Hematopoietic multipotent progenitor cell treated with erythropoietin and hydrocortisone succinate and interleukin-3 and kit ligand, for 6 days (in vitro differentiated cells): ENCODE results near the gene OBSCN.
A peak's percentile ranks its signal among the peaks of the same experiment; 100 is the strongest.
"Not testable (repeated sequence)": the region's sequence is repeated elsewhere in the genome, so short reads cannot be mapped to it uniquely, and the experiment has no call there.

Source experiments
- DNase-seq: peaks from one replicate; pipeline ENCODE4 v3.0.0-alpha.2; 2015

The OBSCN gene

DNA sequence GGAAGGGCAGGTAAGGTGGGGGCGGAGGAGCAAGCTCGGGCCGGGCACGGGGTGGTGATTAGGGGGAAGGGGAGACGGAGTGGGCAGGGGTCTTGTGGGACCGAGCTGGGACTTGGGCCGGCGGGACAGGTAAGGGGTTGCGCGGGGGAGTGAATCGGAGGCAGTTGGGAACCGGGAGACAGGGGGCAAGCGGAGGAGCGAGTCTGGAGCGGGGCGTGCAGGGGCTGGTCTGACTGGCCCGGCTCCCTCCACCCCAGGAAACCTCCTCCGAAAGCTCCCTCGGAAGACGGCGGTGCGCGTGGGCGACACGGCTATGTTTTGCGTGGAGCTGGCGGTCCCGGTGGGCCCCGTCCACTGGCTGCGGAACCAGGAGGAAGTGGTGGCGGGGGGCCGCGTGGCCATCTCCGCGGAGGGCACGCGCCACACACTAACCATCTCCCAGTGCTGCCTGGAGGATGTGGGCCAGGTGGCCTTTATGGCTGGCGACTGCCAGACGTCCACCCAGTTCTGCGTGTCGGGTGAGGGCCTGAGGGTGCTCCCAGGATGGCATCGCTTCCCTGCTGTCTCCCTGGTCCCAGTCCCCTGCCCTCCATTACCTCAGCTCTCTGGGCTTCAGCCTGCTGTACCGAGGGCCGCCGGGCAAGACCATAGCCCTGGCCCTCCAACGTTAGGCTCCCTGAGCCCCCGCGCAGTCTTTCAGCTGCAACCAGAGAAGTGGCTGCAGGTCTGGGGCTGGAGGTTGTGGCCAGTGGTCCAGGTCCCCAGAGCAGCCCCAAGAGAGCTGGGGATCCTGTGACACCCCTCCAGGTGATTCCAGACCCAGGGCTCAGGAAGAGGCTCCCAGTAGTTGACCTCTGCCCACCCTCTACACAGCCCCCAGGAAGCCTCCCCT lies 6.3 kb downstream of the OBSCN start:
- peak; percentile 15 for DNase-seq

DNA sequence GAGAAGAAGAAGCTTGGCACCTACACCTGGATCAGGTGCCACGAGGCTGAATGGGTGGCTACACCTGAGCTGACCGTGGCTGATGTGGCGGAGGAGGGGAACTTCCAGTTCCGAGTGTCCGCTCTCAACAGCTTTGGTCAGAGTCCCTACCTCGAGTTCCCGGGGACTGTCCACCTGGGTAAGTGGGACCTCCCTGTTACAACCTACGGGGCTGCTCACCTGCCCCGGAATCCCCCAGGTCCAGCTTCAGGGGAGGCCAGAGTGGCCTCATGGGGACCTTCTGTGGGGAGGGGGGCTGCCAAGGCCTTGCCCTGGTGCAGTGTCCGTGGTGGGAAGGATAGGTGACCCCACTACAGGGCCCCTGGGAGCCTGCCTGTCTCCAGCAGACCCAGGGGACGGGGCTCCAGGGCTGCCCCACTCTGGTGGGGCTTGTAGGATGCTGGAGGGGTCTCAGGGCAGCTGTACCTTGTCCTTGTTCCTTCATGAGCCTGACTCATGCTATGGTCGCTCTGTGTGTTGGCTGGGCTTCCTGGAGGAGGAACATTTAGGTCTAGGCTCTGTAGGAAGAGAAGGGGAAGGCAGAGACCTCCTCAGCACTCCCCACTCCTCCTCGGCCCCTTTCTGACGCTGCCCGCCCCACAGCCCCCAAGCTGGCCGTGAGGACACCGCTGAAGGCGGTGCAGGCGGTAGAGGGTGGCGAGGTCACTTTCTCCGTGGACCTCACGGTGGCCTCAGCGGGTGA lies 7.2 kb downstream of the OBSCN start:
- DNase-seq = no peak

DNA sequence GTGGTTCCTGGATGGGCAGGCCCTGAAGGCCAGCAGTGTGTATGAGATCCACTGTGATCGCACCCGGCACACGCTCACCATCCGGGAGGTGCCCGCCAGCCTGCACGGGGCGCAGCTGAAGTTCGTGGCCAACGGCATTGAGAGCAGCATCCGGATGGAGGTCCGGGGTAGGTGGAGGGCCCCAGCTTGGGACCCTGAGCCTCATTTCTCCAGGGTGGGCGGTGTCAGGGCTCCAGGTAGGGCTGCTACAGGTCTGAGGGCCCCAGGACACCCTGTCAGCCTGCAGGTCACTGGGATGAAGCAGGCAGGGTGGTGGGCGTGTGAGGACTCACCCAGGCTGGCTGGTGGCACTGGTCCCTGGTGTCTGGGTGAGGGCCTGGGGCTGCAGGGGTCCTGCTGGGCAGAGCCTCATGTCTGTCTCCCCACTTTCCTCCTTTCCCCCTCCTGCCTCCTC lies 7.8 kb downstream of the OBSCN start:
- DNase-seq = no peak

DNA sequence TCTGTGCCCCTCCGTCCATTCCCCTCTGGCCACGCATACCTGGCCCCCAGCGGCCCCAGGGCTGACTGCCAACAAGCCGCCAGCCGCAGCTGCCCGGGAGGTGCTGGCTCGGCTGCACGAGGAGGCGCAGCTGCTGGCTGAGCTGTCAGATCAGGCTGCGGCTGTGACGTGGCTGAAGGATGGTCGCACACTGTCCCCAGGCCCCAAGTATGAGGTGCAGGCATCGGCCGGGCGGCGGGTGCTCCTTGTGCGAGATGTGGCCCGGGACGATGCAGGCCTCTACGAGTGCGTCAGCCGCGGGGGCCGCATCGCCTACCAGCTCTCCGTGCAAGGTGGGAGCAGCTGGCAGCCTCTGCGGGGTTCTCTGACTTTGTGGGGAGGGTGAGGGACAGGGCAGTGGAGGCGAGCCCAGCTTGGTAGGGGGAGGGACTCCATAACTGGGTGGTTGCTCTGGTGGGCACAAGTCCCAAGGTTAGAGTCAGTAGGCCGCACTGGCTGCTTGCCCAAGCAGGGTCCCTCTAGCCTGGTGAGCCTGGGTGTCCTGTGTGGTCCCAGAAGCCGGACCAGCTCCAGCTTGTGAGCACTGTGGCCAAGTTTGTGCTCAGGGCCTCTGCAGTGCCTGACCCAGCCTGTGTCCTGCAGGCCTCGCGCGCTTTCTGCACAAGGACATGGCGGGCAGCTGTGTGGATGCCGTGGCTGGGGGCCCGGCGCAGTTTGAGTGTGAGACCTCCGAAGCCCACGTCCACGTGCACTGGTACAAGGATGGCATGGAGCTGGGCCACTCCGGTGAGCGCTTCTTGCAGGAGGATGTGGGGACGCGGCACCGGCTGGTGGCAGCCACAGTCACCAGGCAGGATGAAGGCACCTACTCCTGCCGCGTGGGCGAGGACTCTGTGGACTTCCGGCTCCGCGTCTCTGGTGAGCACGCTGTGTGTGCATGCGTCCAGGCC lies 8.8 kb downstream of the OBSCN start:
- no peak for DNase-seq

DNA sequence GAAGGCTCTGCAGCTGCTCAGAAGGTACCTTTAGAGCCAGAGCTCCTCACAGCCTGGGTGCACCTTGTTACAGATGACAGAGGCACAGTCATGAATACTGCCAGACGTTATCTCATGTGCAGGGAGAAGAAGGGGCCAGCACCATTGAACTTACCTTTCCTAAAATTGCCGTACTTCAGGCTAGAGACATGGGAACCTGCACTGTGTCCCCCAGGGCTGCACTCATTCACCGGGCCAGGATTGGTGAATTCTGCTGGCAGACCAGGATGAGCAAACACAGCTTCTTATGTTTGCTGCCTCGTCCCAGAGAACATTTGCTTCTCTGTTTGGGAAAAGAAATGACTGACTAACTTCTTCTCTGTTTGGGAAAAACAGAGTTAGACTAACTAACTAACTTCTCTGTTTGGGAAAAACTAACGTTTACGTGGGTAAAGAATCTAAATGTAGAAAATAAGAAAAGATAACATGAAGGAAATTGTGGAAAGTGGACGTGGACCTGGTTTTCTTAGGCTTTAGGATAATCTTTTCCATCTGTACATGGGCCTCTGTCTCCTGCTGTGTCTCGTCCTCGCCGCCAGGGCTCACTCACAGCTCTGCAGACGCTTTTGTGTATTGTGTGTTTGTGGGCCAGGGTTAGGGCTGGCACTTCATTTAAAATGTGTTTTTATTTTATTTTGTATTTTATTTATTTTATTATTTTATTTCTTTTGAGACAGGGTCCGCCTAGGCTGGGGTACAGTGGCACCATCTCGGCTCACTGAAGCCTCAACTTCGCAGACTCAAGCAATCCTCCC lies 9.9 kb downstream of the OBSCN start:
- DNase-seq = no peak

DNA sequence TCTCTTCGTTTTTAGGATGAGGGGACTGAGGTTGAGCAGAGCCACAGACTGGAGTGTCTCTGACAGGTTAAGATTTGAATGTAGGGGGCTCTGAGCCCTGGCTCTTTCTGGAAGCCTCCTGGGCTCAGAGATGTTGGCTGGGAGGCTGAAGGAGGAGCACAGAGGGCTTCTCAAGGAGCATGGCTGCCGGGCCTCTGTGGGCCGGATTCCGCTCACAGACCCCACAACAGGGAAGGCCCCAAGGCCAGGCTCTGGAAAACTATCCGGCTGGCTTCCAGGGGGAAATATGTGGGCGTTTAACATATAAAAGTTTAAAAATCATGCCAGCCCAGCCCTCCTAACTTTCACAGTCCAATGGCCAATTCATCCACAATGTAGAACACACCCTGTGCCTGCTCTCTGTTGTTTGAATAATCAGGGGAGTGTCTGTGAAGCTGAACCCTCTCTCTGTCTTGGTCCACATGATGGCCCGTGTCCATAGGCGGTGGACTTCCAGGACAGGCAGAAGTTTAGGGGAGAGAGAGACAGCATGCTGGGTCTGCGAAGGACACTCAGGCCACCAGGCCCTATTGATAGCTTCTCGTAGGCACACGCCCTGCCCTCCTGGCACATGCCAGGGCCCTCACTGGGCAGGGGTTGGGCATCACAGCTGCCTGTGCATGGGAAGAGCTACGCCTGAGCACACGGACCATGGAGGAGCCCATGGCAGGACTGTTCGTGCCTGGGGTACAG lies 10.8 kb downstream of the OBSCN start:
- DNase-seq = no peak

DNA sequence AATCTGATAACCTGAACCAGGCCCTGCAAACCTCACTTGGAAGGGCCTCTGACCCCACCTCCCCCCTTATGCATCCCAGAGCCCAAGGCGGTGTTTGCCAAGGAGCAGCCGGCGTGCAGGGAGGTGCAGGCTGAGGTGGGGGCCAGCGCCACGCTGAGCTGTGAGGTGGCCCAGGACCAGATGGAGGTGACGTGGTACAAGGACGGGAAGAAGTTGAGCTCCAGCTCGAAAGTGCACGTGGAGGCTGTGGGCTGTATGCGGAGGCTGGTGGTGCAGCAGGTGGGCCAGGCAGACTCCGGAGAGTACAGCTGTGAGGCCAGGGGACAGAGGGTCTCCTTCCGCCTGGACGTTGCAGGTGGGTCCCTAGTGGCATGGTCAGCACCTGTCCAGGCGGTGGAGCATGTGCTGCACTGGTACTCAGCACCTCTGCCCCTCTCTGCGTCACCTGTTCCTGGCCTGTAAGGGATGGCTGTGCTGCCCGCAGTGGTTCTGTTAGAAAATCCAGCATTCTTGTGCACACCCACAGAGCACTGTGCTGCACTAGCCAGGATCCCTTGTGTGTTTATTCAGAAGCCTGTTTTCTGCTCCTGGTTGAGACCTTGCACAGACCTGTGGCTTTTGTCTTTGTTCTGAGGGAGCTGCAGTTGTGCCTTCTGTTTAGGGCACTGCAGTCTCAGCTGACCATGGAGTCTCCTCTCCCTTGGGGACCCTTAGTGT lies 11.6 kb downstream of the OBSCN start:
- DNase-seq = no peak

DNA sequence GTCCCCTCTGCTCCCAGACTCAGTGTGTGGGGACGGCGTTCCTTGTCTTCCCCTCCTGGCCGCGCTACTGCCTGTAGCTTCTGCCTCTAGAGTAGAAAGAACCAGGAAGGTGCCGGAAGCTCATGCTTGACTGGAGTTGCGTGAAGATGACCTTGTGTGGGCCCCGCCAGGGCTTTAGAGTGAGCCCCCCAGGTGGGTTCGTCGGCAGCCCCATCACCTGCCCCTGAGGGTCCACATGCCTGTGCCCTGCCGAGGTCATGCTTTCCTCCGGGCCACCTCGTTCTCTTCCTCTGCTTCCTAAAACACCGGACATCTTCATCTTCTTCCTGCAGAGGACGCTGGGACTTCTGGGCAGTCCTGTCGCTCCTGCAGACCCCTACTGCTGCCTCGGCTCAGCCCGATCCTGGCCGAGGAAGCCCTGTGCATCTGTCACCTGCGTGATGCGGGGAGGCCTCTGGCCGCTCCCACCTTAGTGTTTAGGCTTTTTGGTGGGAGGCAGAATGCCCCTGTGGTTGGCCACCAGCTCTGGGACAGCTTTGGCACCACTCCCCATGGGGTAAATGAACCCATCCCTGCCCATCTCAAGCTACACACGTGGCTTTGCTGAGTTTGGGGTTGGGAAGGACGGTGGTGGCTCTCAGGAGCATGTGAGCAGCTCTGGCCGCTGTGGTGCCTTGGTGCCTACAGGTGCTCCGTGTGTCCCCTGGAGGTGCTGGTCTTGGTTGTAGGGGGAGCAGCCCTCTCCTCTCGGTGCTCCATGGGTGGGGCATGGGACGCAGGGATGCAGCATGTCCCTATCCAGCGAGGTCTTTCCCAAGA lies 12.3 kb downstream of the OBSCN start:
- no peak for DNase-seq

DNA sequence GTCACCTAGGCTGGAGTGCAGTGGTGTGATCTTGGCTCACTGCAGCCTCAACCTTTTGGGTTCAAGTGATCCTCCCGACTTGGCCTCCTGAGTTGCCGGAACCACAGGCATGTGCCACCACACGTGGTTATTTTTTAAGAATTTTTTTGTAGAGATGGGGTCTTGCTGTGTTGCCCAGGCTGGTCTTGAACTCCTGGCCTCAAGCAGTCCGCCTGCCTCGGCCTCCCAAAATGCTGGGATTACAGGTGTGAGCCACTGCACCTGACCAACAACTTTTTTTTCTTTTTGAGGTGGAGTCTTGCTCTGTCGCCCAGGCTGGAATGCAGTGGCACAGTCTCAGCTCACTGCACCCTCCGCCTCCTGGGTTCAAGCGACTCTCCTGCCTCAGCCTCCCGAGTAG lies 13.3 kb downstream of the OBSCN start:
- not testable (repeated sequence) for DNase-seq

DNA sequence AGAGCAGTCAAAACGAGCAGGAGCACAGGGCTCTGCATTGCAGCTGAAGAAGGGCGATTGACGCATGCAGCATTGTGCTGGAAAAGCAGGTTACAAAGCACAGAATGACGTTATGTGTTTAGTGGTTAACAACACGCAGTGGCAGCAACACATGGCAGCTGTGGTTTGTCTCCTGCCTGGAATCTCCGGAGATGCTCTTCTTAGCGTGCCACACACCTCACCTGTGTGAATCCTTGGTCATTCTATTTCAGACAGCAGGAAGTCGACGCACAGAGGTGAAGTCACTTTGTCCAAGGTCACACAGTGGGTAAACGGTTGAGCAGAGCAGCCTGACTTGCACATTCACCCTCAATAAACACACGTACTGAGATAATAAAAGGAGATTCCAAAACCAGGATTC lies 14.7 kb downstream of the OBSCN start:
- no peak for DNase-seq

DNA sequence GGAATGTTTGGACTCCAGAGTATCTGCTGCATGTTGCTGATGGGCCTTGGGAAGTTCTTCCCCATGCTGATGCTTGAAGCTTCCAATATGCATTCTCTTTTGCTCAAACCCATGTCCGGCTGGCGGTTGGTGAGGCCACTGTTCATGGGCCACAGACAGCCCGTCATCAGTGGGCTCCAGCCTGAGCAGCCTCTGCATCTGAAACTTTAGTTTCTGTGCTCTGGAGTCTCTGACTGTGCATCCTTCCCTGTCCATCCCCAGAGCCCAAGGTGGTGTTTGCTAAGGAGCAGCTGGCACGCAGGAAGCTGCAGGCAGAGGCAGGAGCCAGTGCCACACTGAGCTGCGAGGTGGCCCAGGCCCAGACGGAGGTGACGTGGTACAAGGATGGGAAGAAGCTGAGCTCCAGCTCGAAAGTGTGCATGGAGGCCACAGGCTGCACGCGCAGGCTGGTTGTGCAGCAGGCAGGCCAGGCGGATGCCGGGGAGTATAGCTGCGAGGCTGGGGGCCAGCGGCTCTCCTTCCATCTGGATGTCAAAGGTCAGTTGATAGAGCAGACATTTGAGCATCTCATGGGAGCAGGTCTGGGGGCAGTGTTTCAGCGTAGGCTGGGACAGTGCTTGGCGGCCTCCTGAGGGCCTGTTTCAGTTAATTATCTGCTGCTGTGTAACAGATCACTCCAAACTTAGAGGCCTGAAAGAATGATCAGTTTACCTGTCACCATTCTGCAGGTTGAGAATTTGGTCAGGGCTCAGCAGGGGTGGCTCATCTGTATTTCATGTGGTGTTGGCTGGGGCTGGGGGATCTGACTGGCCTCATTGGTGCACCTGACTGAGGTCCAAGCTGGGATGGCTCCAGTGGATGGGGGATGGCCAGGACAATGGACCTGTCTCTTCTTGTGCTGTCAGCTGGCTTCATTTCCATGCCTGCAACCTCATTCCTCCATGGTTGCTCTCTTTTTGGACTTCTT lies 16.6 kb downstream of the OBSCN start:
- DNase-seq = no peak

DNA sequence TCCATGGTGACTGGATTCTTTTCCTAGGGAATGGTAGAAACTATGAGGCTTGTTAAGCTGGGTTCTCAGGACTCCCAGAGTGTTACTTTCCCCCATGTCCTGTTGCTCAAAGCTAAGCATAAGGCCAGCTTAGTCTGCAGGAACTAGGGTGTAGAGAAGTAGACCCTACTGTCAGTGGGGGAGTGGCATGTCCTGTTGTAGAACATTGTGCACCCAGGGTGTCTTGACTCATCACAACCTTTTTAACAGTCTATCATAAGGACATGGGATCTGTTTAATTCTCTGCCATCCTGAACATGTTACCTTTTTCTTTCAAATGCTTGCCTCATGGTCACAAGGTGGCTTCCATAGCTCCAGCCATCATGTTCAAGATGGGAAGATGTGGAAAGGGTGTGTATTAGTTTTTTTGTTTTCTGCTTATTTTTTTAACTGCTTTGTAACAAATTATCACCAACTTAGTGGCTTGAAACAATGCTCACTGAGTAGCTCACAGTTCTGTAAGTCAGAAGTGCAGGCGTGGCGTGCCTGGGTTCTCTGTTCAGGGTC lies 17.4 kb downstream of the OBSCN start:
- no peak for DNase-seq

DNA sequence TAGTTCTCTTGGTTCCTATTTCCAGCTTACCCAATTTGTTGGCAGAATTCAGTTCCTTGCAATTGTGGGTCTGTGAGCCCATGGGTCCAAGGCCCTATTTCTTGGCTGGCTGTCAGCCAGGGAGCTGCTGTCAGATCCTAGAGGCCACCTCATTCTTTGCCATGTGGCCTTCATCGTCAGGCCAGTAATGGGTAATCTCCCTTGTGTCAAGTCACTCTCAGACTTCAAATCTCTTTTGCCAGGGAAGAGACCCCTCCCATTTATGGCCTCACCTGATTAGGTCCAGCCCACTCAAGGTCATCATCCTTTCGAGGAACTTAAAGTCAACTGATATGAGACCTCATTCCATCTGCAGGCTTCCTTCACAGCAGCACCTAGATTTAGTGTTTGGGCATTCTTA lies 17.9 kb downstream of the OBSCN start:
- no peak for DNase-seq

DNA sequence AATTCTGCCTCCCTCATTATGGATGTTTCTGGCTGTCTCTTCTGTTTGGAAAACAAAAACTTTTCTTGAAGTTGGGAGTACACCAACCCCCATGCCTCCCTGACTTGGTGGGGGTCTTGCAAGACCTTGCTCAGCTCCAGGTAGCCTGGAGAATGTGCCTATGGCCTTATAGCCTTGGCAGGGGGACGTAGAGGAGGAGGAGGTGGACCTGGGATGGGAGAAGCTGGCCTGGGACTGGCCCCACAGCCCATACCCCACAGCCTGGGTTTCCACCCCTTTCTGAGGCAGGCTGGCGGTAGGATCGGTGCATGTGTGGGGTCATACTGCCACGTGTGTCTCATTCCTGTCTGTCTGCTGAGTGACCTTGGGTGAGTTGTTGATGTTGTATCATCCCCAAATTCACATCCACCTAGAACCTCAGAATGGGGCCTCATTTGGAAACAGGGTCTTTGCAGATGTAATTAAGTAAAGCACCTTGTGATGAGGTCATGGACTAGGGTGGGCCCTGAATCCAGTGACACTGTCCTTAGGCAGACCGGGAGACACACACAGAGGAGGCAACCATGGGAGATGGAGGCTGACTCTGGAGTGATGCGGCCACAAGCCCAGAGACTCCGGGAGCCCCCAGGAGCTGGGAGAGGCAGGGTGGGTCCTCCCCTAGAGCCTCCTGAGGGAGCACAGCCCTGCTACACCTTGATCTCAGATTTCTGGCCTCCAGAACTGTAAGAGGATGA lies 18.5 kb downstream of the OBSCN start:
- no peak for DNase-seq

DNA sequence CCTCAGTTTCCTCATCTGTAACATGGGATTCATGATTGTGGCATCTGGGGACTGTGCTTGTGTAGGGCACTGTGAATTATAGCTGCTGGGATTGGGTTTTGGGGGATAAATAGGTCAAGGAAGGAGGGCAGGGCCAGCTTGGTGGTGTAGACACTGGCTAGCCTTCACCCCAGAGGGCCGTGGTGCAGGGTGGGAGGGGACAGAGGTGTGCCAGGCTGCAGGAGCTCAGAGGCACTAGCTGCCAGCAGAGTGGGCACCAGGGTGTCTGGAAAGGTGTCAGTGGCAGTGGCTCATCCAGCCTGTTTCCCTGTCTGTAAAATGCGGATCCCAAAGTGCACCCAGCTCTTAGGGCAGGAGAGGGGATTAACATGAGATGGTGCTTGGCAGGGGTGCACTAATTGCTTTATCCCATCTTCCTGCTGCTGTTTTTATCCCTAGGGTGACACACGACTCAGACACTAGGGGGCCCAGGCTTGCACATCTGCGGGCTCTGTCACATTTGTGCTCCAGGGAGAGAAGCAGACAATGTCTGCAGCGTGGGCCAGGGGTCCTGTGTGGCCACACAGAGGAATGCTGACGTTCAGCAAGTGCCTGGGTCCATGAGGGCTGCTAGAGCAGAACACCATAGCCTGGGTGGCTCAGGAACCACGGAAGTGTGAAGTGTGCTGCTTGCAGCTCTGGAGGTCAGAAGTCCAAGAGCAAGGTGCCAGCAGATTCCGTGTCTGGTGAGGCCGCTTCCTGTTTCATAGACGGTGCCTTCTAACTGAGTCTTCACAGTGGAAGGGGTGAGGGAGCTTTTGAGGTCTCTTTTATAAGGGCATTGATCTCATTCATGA lies 19.3 kb downstream of the OBSCN start:
- peak; percentile 23 for DNase-seq

DNA sequence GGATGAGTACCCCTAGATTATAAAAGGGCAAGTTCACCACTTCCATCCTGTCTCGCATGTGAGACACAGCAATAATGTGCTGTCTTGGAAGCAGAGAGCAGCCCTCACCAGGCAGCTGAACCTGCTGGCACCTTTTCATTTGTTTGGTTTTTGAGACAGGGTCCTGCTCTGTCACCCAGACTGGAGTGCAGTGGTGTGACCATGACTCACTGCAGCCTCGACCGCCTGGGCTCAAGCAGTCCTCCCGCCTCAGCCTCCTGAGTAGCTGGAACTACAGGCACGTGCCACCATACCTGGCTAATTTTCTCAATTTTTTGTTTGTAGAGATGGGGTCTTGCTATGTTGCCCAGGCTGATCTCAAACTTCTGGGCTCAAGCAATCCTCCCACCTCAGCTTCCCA lies 20.3 kb downstream of the OBSCN start:
- not testable (repeated sequence) for DNase-seq
